Fibroblast of the aortic adventitia (primary cell): ENCODE data around the gene LRSAM1. TPM values are rescaled to one million over a fixed set of nuclear protein-coding genes. Genes with fewer than 3 reads are reported as not detected.

Source experiments
- DNase-seq: peaks from one replicate; pipeline ENCODE4 v3.0.0-alpha.2; 2010; ENCODE audit warnings: low read depth
- H3K4me3 ChIP-seq: 2 replicates; pipeline ENCODE4 v1.5.1; 2011; ENCODE audit warnings: low read depth, mild to moderate bottlenecking, control low read depth, low read length, moderate library complexity
- CTCF ChIP-seq: IDR thresholded peaks from 2 replicates; pipeline ENCODE4 v1.5.1; 2011; ENCODE audit warnings: mild to moderate bottlenecking, low read length, control low read depth, inconsistent platforms; ENCODE audit not compliant: insufficient read depth
- total RNA-seq: library from RNA; depleted of rRNA; stranded (reverse); fragments of >200 nt; gene quantifications from 2 replicates; pipeline ENCODE4 v1.2.3, GENCODE V29; 2012; ENCODE audit warnings: low replicate concordance

The LRSAM1 gene
- total RNA-seq, 1 donor: 15.3 TPM

GRCh38 chr9:127447416-127448111 lies 3.7 kb upstream of the LRSAM1 start:
- TF ChIP-seq CTCF: no peak
- no peak overlapping the region for H3K4me3 ChIP-seq
- peak; percentile 35 for DNase-seq

GRCh38 chr9:127448112-127448805 lies 3.1 kb upstream of the LRSAM1 start:
- no peak for TF ChIP-seq CTCF
- DNase-seq: peak; percentile 7
- peak overlapping the region; percentile 9 for H3K4me3 ChIP-seq

GRCh38 chr9:127449332-127449966 lies 1.9 kb upstream of the LRSAM1 start:
- DNase-seq: peak; percentile 7
- TF ChIP-seq CTCF: no peak
- H3K4me3 ChIP-seq: peak overlapping the region; percentile 89

- H3K4me3 ChIP-seq: peak overlapping the region; percentile 89
- no peak for TF ChIP-seq CTCF
- DNase-seq: peak; percentile 55
Measured at GRCh38 chr9:127450243-127450760, 1.0 kb upstream of the LRSAM1 start.

GRCh38 chr9:127451608-127451857 lies 223 bp downstream of the LRSAM1 start:
- H3K4me3 ChIP-seq: peak overlapping the region; percentile 89
- no peak for DNase-seq
- no peak for TF ChIP-seq CTCF

GRCh38 chr9:127451858-127452656 lies 747 bp downstream of the LRSAM1 start:
- TF ChIP-seq CTCF: no peak
- H3K4me3 ChIP-seq: peak overlapping the region; percentile 89
- DNase-seq: peak; percentile 58
